ENCODE results near the gene GTPBP2.
A peak's percentile ranks its signal among the peaks of the same experiment; 100 is the strongest.

The GTPBP2 gene

DNA sequence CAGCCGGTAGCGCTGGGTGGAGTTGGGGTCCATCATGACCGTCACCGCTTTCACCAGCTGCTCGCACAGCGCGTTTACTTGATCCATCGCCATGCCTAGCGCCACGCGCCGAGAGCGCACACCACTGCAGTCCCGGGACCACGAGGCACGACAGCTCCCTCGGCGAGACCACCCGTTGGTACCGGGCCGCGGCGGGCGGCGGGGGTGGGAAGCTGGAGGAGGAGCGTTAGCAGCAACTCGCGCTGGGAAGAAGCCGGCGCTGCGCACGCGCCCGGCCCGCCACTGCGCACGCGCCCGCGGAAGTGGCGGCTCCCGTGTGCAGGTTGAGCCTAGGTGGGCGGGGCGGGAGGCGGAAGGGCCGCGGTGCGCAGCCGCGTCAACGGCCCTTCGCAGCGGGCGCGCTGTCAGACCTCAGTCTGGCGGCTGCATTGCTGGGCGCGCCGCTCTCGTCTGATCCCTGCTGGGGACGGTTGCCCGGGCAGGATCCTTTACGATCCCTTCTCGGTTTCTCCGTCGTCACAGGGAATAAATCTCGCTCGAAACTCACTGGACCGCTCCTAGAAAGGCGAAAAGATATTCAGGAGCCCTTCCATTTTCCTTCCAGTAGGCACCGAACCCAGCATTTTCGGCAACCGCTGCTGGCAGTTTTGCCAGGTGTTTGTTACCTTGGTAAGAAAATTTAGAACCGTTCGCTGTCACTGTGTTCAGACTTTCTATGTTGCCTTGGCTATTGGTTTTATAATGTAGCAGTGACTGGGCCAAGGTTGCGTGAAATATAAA lies 53.1 kb downstream of the GTPBP2 start, which contains the start of the genes POLH and XPO5 (continued):
- no peak for TF ChIP-seq ZNF302 (tag by site-specific recombination; IDR thresholded peaks at IDR 0.05; ENCODE audit: low read depth)
- TF ChIP-seq, protein P1, sequence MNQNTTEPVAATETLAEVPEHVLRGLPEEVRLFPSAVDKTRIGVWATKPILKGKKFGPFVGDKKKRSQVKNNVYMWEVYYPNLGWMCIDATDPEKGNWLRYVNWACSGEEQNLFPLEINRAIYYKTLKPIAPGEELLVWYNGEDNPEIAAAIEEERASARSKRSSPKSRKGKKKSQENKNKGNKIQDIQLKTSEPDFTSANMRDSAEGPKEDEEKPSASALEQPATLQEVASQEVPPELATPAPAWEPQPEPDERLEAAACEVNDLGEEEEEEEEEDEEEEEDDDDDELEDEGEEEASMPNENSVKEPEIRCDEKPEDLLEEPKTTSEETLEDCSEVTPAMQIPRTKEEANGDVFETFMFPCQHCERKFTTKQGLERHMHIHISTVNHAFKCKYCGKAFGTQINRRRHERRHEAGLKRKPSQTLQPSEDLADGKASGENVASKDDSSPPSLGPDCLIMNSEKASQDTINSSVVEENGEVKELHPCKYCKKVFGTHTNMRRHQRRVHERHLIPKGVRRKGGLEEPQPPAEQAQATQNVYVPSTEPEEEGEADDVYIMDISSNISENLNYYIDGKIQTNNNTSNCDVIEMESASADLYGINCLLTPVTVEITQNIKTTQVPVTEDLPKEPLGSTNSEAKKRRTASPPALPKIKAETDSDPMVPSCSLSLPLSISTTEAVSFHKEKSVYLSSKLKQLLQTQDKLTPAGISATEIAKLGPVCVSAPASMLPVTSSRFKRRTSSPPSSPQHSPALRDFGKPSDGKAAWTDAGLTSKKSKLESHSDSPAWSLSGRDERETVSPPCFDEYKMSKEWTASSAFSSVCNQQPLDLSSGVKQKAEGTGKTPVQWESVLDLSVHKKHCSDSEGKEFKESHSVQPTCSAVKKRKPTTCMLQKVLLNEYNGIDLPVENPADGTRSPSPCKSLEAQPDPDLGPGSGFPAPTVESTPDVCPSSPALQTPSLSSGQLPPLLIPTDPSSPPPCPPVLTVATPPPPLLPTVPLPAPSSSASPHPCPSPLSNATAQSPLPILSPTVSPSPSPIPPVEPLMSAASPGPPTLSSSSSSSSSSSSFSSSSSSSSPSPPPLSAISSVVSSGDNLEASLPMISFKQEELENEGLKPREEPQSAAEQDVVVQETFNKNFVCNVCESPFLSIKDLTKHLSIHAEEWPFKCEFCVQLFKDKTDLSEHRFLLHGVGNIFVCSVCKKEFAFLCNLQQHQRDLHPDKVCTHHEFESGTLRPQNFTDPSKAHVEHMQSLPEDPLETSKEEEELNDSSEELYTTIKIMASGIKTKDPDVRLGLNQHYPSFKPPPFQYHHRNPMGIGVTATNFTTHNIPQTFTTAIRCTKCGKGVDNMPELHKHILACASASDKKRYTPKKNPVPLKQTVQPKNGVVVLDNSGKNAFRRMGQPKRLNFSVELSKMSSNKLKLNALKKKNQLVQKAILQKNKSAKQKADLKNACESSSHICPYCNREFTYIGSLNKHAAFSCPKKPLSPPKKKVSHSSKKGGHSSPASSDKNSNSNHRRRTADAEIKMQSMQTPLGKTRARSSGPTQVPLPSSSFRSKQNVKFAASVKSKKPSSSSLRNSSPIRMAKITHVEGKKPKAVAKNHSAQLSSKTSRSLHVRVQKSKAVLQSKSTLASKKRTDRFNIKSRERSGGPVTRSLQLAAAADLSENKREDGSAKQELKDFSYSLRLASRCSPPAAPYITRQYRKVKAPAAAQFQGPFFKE (tag by site-specific recombination; IDR thresholded peaks at IDR 0.05; ENCODE audit: borderline replicate concordance) = no peak
- TF ChIP-seq ZNF837 (tag by site-specific recombination; IDR thresholded peaks at IDR 0.05) = no peak
- TF ChIP-seq ZFHX2 (tag by site-specific recombination; conservative IDR thresholded peaks at IDR 0.05) = peak; percentile 95
- no peak for TF ChIP-seq ZNF324 (tag by site-specific recombination; IDR thresholded peaks at IDR 0.05)
- TF ChIP-seq ZNF596 (tag by site-specific recombination; IDR thresholded peaks at IDR 0.05) = no peak
- peak; percentile 74; the same call in 1 of the 2 replicates for TF ChIP-seq EGR2 (tag by site-specific recombination; IDR thresholded peaks at IDR 0.05; ENCODE audit: low read depth)
- TF ChIP-seq ZBTB21 (tag by site-specific recombination; IDR thresholded peaks at IDR 0.05) = no peak; the same call in 1 of the 2 replicates
- no peak for TF ChIP-seq ZNF747 (tag by site-specific recombination; IDR thresholded peaks at IDR 0.05)
- TF ChIP-seq ZNF292 (tag by site-specific recombination; IDR thresholded peaks at IDR 0.05; ENCODE audit: borderline replicate concordance, low read depth) = no peak
- no peak for TF ChIP-seq ZNF404 (tag by site-specific recombination; IDR thresholded peaks at IDR 0.05)
- TF ChIP-seq TCF7L2 (IDR thresholded peaks at IDR 0.05; ENCODE audit: borderline replicate concordance, low read depth, low read length) = peak; percentile 38; the same call in 1 of the 2 replicates
- no peak; the same call in 1 of the 2 replicates for TF ChIP-seq ZFP37 (tag by site-specific recombination; IDR thresholded peaks at IDR 0.05)
- TF ChIP-seq ZFP41 (tag by site-specific recombination; IDR thresholded peaks at IDR 0.05; ENCODE audit: borderline replicate concordance) = no peak
- no peak; the same call in none of the 2 replicates for TF ChIP-seq ZNF335 (tag by site-specific recombination; conservative IDR thresholded peaks at IDR 0.05)
- TF ChIP-seq, protein P2, sequence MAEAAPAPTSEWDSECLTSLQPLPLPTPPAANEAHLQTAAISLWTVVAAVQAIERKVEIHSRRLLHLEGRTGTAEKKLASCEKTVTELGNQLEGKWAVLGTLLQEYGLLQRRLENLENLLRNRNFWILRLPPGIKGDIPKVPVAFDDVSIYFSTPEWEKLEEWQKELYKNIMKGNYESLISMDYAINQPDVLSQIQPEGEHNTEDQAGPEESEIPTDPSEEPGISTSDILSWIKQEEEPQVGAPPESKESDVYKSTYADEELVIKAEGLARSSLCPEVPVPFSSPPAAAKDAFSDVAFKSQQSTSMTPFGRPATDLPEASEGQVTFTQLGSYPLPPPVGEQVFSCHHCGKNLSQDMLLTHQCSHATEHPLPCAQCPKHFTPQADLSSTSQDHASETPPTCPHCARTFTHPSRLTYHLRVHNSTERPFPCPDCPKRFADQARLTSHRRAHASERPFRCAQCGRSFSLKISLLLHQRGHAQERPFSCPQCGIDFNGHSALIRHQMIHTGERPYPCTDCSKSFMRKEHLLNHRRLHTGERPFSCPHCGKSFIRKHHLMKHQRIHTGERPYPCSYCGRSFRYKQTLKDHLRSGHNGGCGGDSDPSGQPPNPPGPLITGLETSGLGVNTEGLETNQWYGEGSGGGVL (tag by site-specific recombination; IDR thresholded peaks at IDR 0.05) = no peak
- TF ChIP-seq, protein P3, sequence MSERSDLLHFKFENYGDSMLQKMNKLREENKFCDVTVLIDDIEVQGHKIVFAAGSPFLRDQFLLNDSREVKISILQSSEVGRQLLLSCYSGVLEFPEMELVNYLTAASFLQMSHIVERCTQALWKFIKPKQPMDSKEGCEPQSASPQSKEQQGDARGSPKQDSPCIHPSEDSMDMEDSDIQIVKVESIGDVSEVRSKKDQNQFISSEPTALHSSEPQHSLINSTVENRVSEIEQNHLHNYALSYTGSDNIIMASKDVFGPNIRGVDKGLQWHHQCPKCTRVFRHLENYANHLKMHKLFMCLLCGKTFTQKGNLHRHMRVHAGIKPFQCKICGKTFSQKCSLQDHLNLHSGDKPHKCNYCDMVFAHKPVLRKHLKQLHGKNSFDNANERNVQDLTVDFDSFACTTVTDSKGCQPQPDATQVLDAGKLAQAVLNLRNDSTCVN (tag by site-specific recombination; optimal IDR thresholded peaks at IDR 0.05) = peak; percentile 99
- TF ChIP-seq ZNF521 (tag by site-specific recombination; IDR thresholded peaks at IDR 0.05) = no peak
- TF ChIP-seq ZNF777 (tag by site-specific recombination; IDR thresholded peaks at IDR 0.05; ENCODE audit: borderline replicate concordance) = no peak
- TF ChIP-seq, protein P4, sequence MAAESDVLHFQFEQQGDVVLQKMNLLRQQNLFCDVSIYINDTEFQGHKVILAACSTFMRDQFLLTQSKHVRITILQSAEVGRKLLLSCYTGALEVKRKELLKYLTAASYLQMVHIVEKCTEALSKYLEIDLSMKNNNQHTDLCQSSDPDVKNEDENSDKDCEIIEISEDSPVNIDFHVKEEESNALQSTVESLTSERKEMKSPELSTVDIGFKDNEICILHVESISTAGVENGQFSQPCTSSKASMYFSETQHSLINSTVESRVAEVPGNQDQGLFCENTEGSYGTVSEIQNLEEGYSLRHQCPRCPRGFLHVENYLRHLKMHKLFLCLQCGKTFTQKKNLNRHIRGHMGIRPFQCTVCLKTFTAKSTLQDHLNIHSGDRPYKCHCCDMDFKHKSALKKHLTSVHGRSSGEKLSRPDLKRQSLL (tag by site-specific recombination; IDR thresholded peaks at IDR 0.05) = 0 out of 2 replicates have a peak, but pooled peaks have one; percentile 17
- TF ChIP-seq ZNF544 (tag by site-specific recombination; IDR thresholded peaks at IDR 0.05) = no peak
- TF ChIP-seq ZNF670 (tag by site-specific recombination; IDR thresholded peaks at IDR 0.05; ENCODE audit: low read depth) = no peak
- TF ChIP-seq ZNF785 (tag by site-specific recombination; IDR thresholded peaks at IDR 0.05) = peak; percentile 52; the same call in 1 of the 2 replicates
- no peak for TF ChIP-seq ZNF76 (tag by site-specific recombination; IDR thresholded peaks at IDR 0.05; ENCODE audit: borderline replicate concordance, low read depth)
- no peak for TF ChIP-seq ZNF623 (tag by site-specific recombination; IDR thresholded peaks at IDR 0.05)
- TF ChIP-seq YY1 (tag by site-specific recombination; IDR thresholded peaks at IDR 0.05) = no peak
- no peak for TF ChIP-seq ZNF776 (tag by site-specific recombination; IDR thresholded peaks at IDR 0.05; ENCODE audit: borderline replicate concordance)
- TF ChIP-seq ZNF416 (tag by site-specific recombination; IDR thresholded peaks at IDR 0.05) = no peak
- TF ChIP-seq ZNF174 (tag by site-specific recombination; IDR thresholded peaks at IDR 0.05) = no peak
- TF ChIP-seq ZNF792 (tag by site-specific recombination; IDR thresholded peaks at IDR 0.05) = no peak
